ENCODE measurements around the gene CHSY1.
"Not testable (repeated sequence)": the region's sequence is repeated elsewhere in the genome, so short reads cannot be mapped to it uniquely, and the experiment has no call there.

The CHSY1 gene, protein sequence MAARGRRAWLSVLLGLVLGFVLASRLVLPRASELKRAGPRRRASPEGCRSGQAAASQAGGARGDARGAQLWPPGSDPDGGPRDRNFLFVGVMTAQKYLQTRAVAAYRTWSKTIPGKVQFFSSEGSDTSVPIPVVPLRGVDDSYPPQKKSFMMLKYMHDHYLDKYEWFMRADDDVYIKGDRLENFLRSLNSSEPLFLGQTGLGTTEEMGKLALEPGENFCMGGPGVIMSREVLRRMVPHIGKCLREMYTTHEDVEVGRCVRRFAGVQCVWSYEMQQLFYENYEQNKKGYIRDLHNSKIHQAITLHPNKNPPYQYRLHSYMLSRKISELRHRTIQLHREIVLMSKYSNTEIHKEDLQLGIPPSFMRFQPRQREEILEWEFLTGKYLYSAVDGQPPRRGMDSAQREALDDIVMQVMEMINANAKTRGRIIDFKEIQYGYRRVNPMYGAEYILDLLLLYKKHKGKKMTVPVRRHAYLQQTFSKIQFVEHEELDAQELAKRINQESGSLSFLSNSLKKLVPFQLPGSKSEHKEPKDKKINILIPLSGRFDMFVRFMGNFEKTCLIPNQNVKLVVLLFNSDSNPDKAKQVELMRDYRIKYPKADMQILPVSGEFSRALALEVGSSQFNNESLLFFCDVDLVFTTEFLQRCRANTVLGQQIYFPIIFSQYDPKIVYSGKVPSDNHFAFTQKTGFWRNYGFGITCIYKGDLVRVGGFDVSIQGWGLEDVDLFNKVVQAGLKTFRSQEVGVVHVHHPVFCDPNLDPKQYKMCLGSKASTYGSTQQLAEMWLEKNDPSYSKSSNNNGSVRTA

DNA sequence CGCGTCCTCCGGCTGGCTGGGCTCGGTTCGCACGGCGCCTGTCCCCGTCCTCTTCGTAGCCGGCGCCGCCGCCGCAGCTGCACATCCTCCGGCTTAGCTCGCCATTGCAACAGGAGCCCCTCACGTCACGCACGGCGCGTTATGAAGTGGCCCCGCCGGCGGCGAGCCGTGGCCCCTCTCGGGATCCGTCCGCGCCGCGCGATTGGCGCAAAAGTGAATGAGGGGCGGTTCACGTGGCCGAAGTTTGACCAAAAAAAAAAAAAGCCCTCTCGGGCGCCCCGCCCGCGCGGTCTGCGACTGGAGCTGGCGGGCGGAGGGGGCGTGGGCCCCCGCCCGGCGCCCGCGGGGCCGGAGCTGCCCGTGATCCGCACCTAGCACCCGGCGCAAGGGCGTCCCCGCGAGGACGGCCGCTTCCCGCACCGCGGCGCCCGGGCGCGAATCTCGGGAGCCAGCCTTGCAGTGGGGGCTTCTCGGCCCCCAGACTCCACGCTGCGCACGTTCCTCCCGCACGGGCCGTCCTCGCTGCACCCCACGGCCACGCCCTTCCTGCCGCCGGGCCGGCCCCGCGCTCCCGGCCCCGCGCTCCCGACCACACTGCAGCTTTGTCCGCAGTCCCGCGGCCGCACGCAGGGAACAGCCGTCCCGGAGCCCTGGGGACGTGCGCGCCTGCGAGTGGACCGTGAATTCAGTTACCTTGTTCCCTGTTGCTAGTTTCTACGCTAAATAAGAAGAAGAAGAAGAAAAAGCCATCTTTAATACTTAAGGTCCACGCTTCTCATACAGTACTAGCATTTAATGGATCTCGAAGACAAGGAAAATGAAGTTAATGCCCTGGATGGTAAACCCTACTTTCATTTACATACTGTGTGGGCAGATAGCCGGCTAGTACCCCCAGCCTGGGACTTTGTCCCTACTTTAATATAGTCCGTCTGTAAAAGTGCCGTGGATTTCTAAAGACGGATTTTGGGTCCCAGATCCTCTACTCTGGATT is at the start of gene CHSY1:
TSS of gene CHSY1 (minus strand) at position 219 of the 991 bp plus-strand sequence. CDS start 592 bp downstream, outside the sequence.
- FAIRE-seq = no peak

GRCh38 chr15:101296418-101297405 is 44.9 kb upstream of the CHSY1 start:
- no peak for FAIRE-seq

GRCh38 chr15:101295607-101296161 is 43.8 kb upstream of the CHSY1 start:
- FAIRE-seq = no peak

GRCh38 chr15:101294731-101295606 is 43.1 kb upstream of the CHSY1 start, which contains the start of gene SNRPA1:
TSS of gene SNRPA1 (minus strand) at chr15:101295248. CDS start at chr15:101295178, 70 bp downstream.
- FAIRE-seq = no peak

GRCh38 chr15:101293122-101293521 is 41.3 kb upstream of the CHSY1 start:
- no peak for FAIRE-seq

DNA sequence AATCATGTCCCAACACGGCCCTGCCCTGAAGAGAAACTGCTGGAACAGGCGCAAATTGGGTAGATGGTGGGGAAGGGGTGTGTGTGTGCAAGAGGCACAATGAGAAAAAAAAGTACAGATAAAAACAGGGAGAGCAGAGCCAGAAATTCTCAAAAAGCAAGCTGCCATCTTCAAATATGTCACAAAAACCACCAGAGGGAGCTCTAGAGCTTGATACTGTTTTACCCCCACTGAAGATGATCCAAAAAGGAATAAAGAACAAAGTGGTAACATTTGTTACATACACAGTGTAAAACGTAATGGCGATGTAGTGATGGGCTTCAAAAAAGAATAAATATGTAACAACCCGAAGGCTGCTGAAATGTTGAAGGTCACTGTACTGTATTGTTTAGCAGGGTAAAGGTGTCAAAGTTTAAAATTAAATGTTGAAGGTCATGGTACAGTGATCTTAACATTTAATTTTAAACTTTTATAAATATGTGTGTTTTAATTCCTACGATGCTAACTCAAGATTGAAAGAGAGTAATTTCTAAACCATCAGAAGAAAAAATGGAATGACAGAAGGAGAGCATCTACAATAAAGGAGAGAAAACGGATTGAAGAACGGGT is 37.2 kb upstream of the CHSY1 start:
- FAIRE-seq = peak; percentile 17

DNA sequence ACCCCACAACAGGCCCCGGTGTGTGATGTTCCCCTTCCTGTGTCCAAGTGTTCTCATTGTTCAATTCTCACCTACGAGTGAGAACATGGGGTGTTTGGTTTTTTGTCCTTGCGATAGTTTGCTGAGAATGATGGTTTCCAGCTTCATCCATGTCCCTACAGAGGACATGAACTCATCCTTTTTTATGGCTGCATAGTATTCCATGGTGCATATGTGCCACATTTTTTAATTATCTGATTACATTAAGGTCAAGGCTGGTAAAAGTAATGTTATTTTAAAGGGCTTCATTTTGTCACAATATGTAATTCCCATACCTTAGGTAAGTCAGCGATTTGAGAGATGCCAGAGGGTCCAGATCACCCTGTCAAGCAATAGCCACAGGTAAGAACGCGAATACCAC is 35.5 kb upstream of the CHSY1 start:
- not testable (repeated sequence) for FAIRE-seq

DNA sequence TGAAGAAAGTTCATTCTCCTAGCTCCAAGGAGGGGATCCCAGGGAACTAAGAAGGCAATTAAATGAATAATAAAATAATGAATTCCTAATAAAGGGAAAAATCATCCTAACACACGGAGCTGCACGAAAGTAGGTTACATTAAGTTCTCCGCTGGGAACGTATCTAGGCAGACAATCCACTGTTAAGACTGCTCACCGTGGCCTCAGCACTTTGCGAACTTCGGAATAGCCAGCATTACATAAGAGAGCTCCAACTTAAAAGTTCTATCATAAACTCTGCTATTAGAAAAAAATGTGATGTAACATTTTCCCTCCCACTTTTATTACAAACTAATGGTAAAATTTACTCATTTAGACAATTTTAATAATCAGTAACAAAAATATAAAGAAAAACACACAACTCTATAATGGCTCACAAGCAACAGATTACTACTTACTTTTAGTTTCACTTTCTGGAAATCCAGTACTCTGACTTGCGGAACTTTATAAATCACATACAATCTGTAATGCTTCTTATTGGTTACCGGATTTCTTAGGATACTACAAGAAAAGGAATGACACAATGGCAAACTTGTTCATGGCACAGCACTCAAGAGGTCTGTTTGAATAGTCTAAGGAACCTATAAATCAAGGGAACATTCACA is 34.7 kb upstream of the CHSY1 start:
- no peak for FAIRE-seq

GRCh38 chr15:101283931-101284330 is 32.1 kb upstream of the CHSY1 start:
- FAIRE-seq = no peak

- FAIRE-seq = no peak
These were observed 28.2 kb upstream of the CHSY1 start for GRCh38 chr15:101280007-101280406.

DNA sequence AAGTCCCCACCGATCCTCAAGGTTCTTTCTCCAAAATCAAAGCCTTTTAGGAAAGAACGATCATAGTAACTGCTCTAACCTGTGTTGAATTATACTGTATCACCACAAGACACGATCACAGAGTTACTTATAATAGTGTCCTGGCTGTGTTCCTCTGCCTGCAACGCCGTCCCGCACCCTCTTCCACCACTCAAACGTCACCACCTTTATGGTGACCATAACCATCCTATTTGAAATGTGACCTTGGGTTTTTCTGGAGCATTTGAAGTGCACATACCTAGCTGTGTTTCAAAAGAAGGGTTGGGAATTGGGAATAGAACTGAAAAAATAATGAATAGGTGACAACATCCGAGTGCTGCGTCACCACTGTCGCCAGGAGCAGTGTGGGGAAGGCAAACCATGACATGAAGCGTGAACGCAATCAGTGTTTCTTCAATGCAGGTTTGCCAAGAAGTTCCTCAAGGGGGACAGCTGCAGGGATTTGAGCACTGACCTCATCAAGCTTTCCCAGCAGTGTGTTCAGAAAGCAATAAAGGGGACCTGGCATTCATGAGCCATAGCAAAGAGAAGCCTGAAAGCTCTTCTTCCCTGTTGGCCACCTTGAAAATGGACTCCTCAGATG is 26.2 kb upstream of the CHSY1 start:
- FAIRE-seq = no peak

GRCh38 chr15:101277038-101277822 is 25.4 kb upstream of the CHSY1 start, which contains the start of gene SELENOS:
TSS of gene SELENOS (minus strand) at chr15:101277485. CDS start at chr15:101277417, 68 bp downstream.
- FAIRE-seq = no peak

DNA sequence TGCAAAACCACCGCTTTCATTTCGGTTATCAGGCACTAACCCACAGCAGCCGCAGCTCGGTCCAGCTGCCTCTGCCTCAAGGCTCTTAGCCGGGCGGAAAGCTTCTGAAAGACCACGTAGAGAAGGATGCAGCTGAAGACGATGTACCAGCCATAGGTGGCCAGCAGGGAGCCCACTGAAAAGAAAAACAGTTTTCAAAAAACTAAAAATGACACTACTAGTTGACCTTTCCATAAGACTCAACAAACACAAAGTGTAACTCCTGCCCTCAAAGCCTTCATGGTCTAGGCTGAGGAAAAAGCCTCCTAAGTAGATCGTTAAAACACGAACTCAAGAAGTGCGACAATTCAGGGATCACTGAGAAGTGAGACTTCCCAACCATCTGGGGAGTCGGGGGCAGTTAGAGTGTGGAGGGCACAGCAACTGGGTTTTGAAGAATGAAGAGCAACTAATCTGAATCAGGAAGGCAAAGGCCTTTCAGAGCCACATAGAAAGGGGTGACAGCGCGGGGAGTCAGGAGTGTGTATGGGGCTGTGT is 24.7 kb upstream of the CHSY1 start:
- no peak for FAIRE-seq

- FAIRE-seq = no peak
These were observed 23.2 kb upstream of the CHSY1 start for GRCh38 chr15:101275018-101275417.

- no peak for FAIRE-seq
These were observed 21.7 kb upstream of the CHSY1 start for GRCh38 chr15:101273534-101273933.

GRCh38 chr15:101272584-101272983 is 20.7 kb upstream of the CHSY1 start:
- no peak for FAIRE-seq
